Activated naive CD4-positive, alpha-beta T cell treated with Interleukin-2 at 50 U/mL for 16 hours (primary cell): Measurements from ENCODE around the gene FAM234A.
"Not testable (repeated sequence)": the region's sequence is repeated elsewhere in the genome, so short reads cannot be mapped to it uniquely, and the experiment has no call there.

Experiments used
- DNase-seq: peaks from one replicate; pipeline ENCODE4 v3.0.0-alpha.2; 2020

FAM234A gene

DNA sequence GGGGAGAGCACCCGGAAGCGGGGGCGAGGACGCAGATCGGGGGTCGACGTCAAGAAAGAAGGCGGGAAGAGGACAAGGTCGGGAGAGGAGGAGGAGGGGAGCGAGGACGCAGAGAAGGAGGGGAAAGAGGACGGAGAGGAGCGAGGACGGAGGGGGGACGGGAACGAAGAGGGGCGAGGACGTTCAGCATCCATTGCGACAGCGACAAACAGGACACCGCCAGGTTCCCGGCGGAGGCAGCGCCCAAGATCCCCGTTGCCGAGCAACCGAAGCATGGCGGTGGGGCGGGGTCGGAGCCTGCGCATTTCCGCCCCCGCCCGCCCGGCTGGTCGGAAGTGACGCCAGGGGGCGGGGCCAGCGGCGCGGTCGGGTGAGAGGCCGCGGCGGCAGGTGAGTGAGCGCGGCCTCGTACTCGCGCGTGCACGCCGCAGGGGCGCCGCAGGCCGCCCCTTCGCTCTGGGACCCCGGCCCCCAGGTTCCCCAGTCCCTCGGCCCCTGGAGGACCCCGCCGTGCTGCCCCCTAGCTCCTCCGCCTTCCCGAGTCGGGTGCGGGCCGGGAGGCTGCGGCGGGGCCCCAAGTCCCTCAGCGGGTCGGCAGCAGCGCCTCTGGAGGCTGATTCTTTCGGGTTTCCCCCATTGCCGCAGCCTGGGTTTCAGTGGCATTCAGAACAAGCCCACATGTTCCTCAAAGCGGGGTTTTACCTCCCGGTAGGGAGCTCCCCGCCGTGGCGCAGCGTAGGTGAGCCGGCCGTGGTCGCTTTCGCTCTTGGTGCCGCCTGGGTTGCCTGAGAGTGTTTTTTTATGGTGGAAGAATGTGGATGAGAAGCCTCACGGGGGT is at the start of gene FAM234A:
Gene FAM234A, plus strand, starts transcription at position 354 of the 838 bp plus-strand sequence. CDS start 19,593 bp downstream, outside the sequence.
- peak; percentile 94 for DNase-seq

GRCh38 chr16:185213-185612 is 49.4 kb upstream of the FAM234A start:
- DNase-seq = no peak

GRCh38 chr16:185691-186090 is 48.9 kb upstream of the FAM234A start:
- no peak for DNase-seq

GRCh38 chr16:187330-187729 is 47.3 kb upstream of the FAM234A start:
- DNase-seq = no peak

- no peak for DNase-seq
Measured at GRCh38 chr16:188674-189073, 45.9 kb upstream of the FAM234A start.

DNA sequence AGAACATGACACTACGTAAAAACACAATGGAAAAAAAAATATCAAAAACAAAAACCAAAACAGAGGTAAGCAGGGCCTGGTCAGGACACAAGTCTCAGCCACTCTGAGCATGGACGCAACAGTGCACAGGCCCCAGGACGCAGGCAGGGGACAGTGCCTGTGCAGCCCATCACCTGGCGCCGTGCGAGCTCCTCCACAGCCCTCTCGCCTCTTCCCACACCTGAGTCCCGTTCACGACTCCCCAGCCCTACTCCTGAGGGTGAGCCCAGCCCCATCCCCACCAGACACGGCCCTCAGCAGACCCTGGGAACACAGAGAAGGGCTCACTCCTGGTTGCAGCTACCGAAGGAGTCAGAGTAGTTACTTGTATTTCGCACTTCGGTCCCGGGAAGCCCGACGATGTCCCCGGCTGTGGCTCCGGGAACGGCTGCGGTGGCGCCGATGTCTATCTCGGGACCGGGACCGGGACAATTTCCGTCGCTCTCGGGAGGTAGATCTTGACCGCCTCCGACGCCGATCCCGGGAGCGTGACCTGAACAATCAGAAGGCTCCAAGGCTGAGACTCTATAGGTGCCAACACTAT is 44.9 kb upstream of the FAM234A start:
- no peak for DNase-seq

GRCh38 chr16:191831-192230 is 42.8 kb upstream of the FAM234A start:
- DNase-seq = no peak

DNA sequence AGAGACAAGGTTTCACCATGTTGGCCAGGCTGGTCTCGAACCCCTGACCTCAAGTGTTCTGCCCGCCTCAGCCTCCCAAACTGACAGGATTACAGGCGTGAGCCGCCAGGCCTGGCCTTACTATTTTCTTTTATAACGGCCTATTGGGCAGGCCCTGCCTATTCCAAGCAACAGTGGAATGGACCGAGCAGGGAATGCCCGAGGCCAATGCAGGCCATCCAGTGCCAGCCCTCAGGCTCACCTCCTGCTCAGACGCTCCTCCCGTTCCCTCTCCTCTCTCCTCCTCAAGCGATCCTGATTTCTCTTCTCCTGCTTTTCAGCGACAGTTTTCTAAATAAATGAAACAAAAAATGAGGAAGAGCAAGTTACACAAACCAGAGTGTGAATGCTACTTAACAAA is 41.9 kb upstream of the FAM234A start:
- DNase-seq = no peak

GRCh38 chr16:193441-193840 is 41.2 kb upstream of the FAM234A start:
- DNase-seq = no peak

GRCh38 chr16:194516-194915 is 40.1 kb upstream of the FAM234A start:
- no peak for DNase-seq

DNA sequence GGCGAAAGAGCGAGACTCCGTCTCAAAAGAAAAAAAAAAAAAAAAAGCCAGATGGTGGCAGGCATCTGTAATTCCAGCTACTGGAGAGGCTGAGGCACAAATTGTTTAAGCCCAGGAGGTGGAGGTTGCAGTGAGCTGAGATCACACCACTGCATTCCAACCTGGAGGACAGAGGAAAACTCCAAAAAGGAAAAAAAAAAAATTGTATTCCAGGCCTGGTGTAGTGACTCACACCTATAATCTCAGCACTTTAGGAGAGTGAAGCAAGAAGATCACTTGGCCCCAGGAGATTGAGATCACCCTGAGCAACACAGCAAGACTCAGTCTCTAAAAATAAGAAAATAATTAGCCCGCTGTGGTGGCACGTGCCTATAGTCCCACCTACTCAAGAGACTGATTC is 34.2 kb upstream of the FAM234A start:
- no peak for DNase-seq

DNA sequence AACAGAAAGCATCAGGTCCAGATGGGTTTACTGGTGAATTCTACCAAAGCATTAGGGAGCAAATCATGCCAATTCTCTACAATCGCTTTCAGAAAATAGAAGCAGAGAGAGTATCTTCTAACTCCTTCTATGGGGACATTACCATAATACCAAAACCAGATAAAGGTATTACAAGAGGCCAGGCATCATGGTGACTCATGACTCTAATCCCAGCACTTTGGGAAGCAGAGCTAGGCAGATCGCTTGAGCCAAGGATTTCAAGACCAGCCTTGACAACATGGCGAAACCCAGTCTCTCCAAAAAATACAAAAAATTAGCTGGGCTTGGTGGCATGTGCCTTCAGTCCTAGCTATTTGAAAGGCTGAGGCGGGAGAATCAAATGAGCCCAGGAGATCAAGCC is 31.4 kb upstream of the FAM234A start:
- DNase-seq = no peak

GRCh38 chr16:204046-204445 is 30.6 kb upstream of the FAM234A start:
- not testable (repeated sequence) for DNase-seq

DNA sequence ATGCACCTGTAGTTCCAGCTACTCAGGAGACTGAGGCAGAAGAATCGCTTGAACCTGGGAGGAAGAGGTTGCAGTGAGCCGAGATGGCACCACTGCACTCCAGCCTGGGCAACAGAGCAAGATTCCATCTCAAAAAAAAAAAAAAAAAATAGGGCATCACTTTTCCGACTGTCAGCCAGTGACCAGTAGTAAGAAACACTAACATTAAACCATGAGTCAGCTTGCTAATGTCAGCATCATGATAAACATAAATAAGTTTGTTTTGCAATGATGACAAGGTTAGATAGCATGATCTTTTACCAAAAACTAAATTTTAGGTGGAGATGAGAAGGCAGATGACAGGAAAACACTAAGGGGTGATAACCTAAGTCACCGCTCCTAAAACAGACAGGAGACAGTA is 25.3 kb upstream of the FAM234A start:
- DNase-seq = not testable (repeated sequence)

- DNase-seq = not testable (repeated sequence)
Measured at GRCh38 chr16:211631-212180, 22.9 kb upstream of the FAM234A start.

DNA sequence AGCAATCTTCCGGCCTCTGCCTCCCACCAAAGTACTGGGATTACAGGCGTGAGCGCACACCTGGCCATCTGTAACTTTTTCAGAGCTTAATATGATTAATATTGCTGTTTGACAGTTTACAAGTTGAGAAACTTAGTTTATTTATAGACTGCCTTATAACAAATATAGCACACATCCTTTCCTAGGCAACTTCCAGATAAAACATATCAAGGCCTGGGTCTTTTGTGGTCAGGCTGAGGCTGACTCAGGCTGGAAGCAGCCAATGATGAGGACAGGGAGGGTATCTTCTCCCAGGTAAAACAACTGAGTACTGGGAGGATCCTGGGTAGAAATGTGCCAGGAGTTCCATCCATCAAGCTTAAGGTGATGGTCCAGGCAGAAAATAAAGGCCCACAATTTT is 21.6 kb upstream of the FAM234A start:
- no peak for DNase-seq

DNA sequence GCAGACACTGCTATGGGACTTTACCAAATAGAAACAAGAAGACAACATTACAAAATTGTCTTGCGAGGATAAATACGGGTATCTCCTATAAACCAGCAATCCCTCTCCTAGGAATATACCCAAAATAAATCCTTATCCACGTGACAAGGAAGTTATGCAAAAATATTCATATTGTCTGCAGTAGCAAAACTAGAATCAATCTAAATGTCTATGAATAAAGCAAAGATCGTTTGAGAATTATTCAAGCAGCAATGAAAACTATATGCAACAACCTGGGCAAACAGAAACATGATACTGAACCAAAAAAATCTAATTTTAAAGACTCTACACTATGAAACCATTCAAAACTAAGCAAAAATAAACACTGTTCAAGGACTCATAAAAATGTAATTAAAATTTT is 14.6 kb upstream of the FAM234A start:
- no peak for DNase-seq

DNA sequence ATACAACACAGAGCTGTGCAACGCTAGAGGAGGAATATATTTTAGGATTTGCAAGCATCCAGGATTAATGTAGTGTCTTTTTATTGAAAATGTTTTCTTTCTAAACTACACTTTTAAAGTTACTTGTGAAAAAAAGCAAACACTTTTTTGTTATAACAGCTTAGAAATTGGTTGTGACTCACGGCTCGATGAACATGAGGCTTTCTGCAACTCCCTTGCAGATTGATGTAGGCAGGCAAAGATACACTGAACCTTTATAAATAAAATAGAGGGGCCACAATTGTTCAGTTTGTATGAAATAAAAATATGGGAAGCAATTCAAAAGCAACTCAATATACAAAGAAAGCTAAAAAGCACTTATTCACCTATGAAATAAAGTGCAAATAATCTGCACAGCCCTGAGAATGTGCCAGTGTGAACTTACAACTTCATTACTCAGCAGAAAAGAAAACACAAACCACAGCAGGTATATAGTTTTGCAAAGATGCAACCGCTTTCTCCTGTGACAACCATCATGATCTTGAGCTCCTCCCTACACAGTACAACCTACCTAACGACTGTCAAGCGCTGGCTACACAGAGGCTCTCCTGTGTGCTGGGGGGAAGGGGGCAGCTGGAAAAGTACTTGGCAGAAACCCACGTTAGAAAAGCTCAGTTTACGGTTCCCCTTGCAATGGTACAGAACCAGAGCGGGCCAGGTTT is 6.3 kb upstream of the FAM234A start:
- DNase-seq = peak; percentile 18

GRCh38 chr16:228852-229730 is 5.5 kb upstream of the FAM234A start, which contains the start of gene LUC7L:
TSS of gene LUC7L (minus strand) at chr16:229449. CDS start at chr16:229339, 110 bp downstream.
- DNase-seq = peak; percentile 86

DNA sequence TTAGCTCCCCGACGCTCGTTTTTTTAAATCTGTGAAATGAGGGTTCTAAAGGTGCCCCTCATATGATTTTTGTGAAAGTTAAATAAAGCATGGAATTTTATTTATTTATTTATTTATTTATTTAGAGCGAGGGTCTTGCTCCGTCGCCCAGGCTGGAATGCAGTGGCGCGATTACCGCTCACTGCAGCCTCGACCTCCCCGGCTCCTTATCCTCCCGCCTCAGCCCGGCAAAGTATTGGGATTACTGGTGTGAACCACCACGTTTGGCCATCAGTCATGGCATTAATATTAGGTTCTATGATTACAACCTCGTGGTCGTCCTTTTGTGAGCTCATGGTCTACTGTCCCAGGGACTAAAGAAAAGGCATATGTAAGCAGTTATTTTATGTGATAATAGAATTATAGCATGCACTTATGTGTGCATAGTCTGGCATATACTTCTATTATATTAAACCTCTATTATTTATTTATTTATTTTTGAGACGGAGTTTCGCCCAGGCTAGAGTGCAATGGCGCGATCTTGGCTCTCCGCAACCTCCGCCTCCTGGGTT is 4.8 kb upstream of the FAM234A start:
- DNase-seq = no peak

- not testable (repeated sequence) for DNase-seq
Measured at GRCh38 chr16:230351-230750, 4.3 kb upstream of the FAM234A start.

DNA sequence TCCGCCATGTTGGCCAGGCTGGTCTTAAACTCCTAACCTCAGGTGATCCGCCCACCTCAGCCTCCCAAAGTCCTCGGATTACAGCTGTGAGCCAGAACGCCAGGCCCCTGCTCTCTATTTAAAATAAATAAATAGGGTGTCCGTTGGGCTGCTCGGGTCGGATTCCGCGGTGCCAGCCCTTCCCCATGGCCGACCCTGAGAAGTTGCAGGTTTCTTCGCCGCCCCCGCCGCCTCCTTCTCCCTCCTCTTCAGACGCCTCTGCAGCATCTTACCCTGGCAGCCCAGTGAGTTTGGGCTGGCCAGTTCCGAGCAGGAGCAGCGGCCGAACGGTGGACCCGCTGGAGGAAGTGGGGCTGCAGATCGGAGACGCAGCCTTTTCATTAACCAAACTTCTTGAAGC is 3.7 kb upstream of the FAM234A start:
- no peak for DNase-seq
